IPS DF 6.9 (cell line): Measurements from ENCODE around the gene AGFG1.

Experiments used
- DNase-seq: peaks from one replicate; pipeline ENCODE4 v3.0.0-alpha.2; 2013; ENCODE audit warnings: low read depth, low spot score
- H3K27ac ChIP-seq: one replicate; pipeline ENCODE4 v1.5.1; 2013; ENCODE audit warnings: low read length, control low read depth
- H3K27me3 ChIP-seq: 2 replicates; pipeline ENCODE4 v1.6.1; 2013; ENCODE audit warnings: mild to moderate bottlenecking, low read length; ENCODE audit not compliant: control insufficient read depth, insufficient read depth
- H3K36me3 ChIP-seq: 2 replicates; pipeline ENCODE4 v1.6.1; 2013; ENCODE audit warnings: low read length; ENCODE audit not compliant: control insufficient read depth, insufficient read depth
- H3K4me1 ChIP-seq: 2 replicates; pipeline ENCODE4 v1.6.1; 2013; ENCODE audit warnings: low read length; ENCODE audit not compliant: control insufficient read depth, insufficient read depth
- H3K4me3 ChIP-seq: 2 replicates; pipeline ENCODE4 v1.5.1; 2013; ENCODE audit warnings: mild to moderate bottlenecking, low read length
- H3K9me3 ChIP-seq: 2 replicates; pipeline ENCODE4 v1.6.1; 2013; ENCODE audit warnings: low read length, inconsistent platforms; ENCODE audit not compliant: control insufficient read depth, insufficient read depth
- WGBS: extraction: QIAGEN DNeasy Blood & Tissue Kit; methylation state at CpG from one replicate; pipeline ENCODE4 v1.1.7; 2013; ENCODE audit warnings: mixed read lengths, missing lambda C conversion rate; ENCODE audit not compliant: insufficient read length, insufficient coverage; 5-methylcytosine and 5-hydroxymethylcytosine counted together

The AGFG1 gene

GRCh38 chr2:227570615-227571014 lies 98.7 kb downstream of the AGFG1 start:
- Histone ChIP-seq H3K27ac (no peak overlapping the region), H3K4me1 (no peaks in the 10 kb centered on the region), H3K36me3 (no peaks in the 10 kb centered on the region), H3K4me3 (no peak overlapping the region), H3K9me3 (no peaks in the 10 kb centered on the region), H3K27me3 (no peaks in the 10 kb centered on the region)
- DNase-seq = no peak
- no CpG with 5 or more reads among the region's 1 CpG for WGBS

- no peak overlapping the region for H3K27ac ChIP-seq
- H3K9me3 ChIP-seq = no peaks in the 10 kb centered on the region
- peaks cover 2% of the 10 kb centered on the region; the same call in 1 of the 2 replicates for H3K4me1 ChIP-seq
- no peaks in the 10 kb centered on the region for H3K36me3 ChIP-seq
- H3K27me3 ChIP-seq = no peaks in the 10 kb centered on the region
- DNase-seq = no peak
- no peak overlapping the region for H3K4me3 ChIP-seq
Measured at GRCh38 chr2:227576110-227576509, 104.2 kb downstream of the AGFG1 start.

GRCh38 chr2:227576812-227577211 lies 104.9 kb downstream of the AGFG1 start:
- Histone ChIP-seq H3K36me3 (no peaks in the 10 kb centered on the region), H3K9me3 (no peaks in the 10 kb centered on the region), H3K27me3 (no peaks in the 10 kb centered on the region), H3K4me1 (peaks cover 2% of the 10 kb centered on the region; the same call in 1 of the 2 replicates), H3K27ac (no peak overlapping the region), H3K4me3 (no peak overlapping the region)
- WGBS = no CpG with 5 or more reads among the region's 2 CpGs
- no peak for DNase-seq

GRCh38 chr2:227577555-227577954 lies 105.6 kb downstream of the AGFG1 start:
- no CpG with 5 or more reads among the region's 2 CpGs for WGBS
- DNase-seq = no peak
- Histone ChIP-seq H3K27ac (no peak overlapping the region), H3K36me3 (no peaks in the 10 kb centered on the region), H3K4me1 (peaks cover 2% of the 10 kb centered on the region; the same call in 1 of the 2 replicates), H3K4me3 (no peak overlapping the region), H3K9me3 (no peaks in the 10 kb centered on the region; the same call in 1 of the 2 replicates), H3K27me3 (no peaks in the 10 kb centered on the region)

GRCh38 chr2:227578642-227579041 lies 106.7 kb downstream of the AGFG1 start:
- DNase-seq = no peak
- no CpG with 5 or more reads among the region's 2 CpGs for WGBS
- Histone ChIP-seq H3K27ac (no peak overlapping the region), H3K9me3 (no peaks in the 10 kb centered on the region; the same call in 1 of the 2 replicates), H3K36me3 (no peaks in the 10 kb centered on the region), H3K4me1 (peaks cover 2% of the 10 kb centered on the region; the same call in 1 of the 2 replicates), H3K4me3 (no peak overlapping the region), H3K27me3 (no peaks in the 10 kb centered on the region)

GRCh38 chr2:227579791-227580190 lies 107.8 kb downstream of the AGFG1 start:
- no peak overlapping the region for H3K4me3 ChIP-seq
- H3K36me3 ChIP-seq = no peaks in the 10 kb centered on the region
- H3K9me3 ChIP-seq = no peaks in the 10 kb centered on the region; the same call in 1 of the 2 replicates
- H3K27me3 ChIP-seq = no peaks in the 10 kb centered on the region
- no peak overlapping the region for H3K27ac ChIP-seq
- no peak for DNase-seq
- peaks cover 2% of the 10 kb centered on the region; the same call in 1 of the 2 replicates for H3K4me1 ChIP-seq
- no CpG with 5 or more reads among the region's 1 CpG for WGBS

- Histone ChIP-seq H3K4me3 (no peak overlapping the region), H3K9me3 (no peaks in the 10 kb centered on the region; the same call in 1 of the 2 replicates), H3K36me3 (no peaks in the 10 kb centered on the region), H3K4me1 (no peaks in the 10 kb centered on the region), H3K27me3 (no peaks in the 10 kb centered on the region), H3K27ac (no peak overlapping the region)
- no peak for DNase-seq
Measured at GRCh38 chr2:227582369-227582768, 110.4 kb downstream of the AGFG1 start.

GRCh38 chr2:227592694-227593387 lies 120.9 kb downstream of the AGFG1 start:
- Histone ChIP-seq H3K27me3 (no peaks in the 10 kb centered on the region), H3K9me3 (no peaks in the 10 kb centered on the region), H3K4me1 (no peaks in the 10 kb centered on the region), H3K27ac (no peak overlapping the region), H3K36me3 (no peaks in the 10 kb centered on the region), H3K4me3 (no peak overlapping the region)
- WGBS = no CpG with 5 or more reads among the region's 1 CpG
- DNase-seq = no peak

GRCh38 chr2:227595797-227596196 lies 123.8 kb downstream of the AGFG1 start:
- H3K4me3 ChIP-seq = no peak overlapping the region
- no peak overlapping the region for H3K27ac ChIP-seq
- no CpG with 5 or more reads among the region's 4 CpGs for WGBS
- no peak for DNase-seq
- H3K9me3 ChIP-seq = no peaks in the 10 kb centered on the region
- no peaks in the 10 kb centered on the region for H3K4me1 ChIP-seq
- no peaks in the 10 kb centered on the region for H3K27me3 ChIP-seq
- no peaks in the 10 kb centered on the region for H3K36me3 ChIP-seq

- no peak overlapping the region for H3K4me3 ChIP-seq
- H3K9me3 ChIP-seq = no peaks in the 10 kb centered on the region
- H3K27ac ChIP-seq = no peak overlapping the region
- H3K36me3 ChIP-seq = no peaks in the 10 kb centered on the region
- H3K27me3 ChIP-seq = no peaks in the 10 kb centered on the region
- DNase-seq = no peak
- no peaks in the 10 kb centered on the region for H3K4me1 ChIP-seq
Measured at GRCh38 chr2:227597036-227597435, 125.1 kb downstream of the AGFG1 start.

GRCh38 chr2:227597998-227598397 lies 126.0 kb downstream of the AGFG1 start:
- no peak for DNase-seq
- Histone ChIP-seq H3K9me3 (no peaks in the 10 kb centered on the region), H3K4me3 (no peak overlapping the region), H3K4me1 (no peaks in the 10 kb centered on the region), H3K36me3 (no peaks in the 10 kb centered on the region), H3K27me3 (no peaks in the 10 kb centered on the region), H3K27ac (no peak overlapping the region)
- WGBS = no CpG with 5 or more reads among the region's 4 CpGs
